CD4-positive, alpha-beta memory T cell (primary cell): Measurements from ENCODE around the gene CD3G. TPM values are rescaled to one million over a fixed set of nuclear protein-coding genes. Genes with fewer than 3 reads are reported as not detected.

Experiments
- CTCF ChIA-PET: fragments of 350-600 bp; sonication (Branson Sonifier 250); formaldehyde crosslinking; loops from one replicate; lab custom pipeline; 2021; ENCODE audit warnings: inconsistent platforms; ENCODE audit not compliant: partially characterized antibody; lab: Charles Lee
- POLR2A ChIA-PET: fragments of 350-600 bp; sonication (Branson Sonifier 250); formaldehyde crosslinking; loops from one replicate; lab custom pipeline; 2021; ENCODE audit not compliant: partially characterized antibody; lab: Charles Lee
- DNase-seq, 5 donors: peaks; one replicate each; pipeline versions ENCODE4 v3.0.0 to v3.0.0-alpha.2; 2020 to 2022; ENCODE audit warnings: mixed read lengths in 1 of 5
- H3K27ac ChIP-seq: one replicate; pipeline ENCODE4 v1.7.0; 2013; ENCODE audit warnings: low read depth, low read length
- H3K27me3 ChIP-seq: 2 replicates; pipeline ENCODE4 v1.7.0; 2013; ENCODE audit warnings: mild to moderate bottlenecking, low read length, moderate library complexity; ENCODE audit not compliant: insufficient read depth
- H3K36me3 ChIP-seq: 2 replicates; pipeline ENCODE4 v1.7.0; 2013; ENCODE audit warnings: mild to moderate bottlenecking, low read length, moderate library complexity; ENCODE audit not compliant: insufficient read depth
- H3K4me1 ChIP-seq: 2 replicates; pipeline ENCODE4 v1.7.0; 2013; ENCODE audit warnings: mild to moderate bottlenecking, low read length, moderate library complexity; ENCODE audit not compliant: insufficient read depth
- H3K4me3 ChIP-seq, 2 donors: one replicate each; pipeline ENCODE4 v1.7.0; 2013; ENCODE audit warnings: low read length in 2 of 2, mild to moderate bottlenecking in 1 of 2
- H3K9me3 ChIP-seq, 2 donors: one replicate each; pipeline ENCODE4 v1.7.0; 2013; ENCODE audit warnings: low read length in 2 of 2, control low read depth in 1 of 2; ENCODE audit not compliant: control insufficient read depth in 1 of 2
- H3K27ac Mint-ChIP-seq, 7 donors: one replicate each; pipeline ENCODE4 v1.8.0; 2020 to 2021; ENCODE audit warnings: mixed read lengths in 7 of 7, mild to moderate bottlenecking in 6 of 7, inconsistent platforms in 3 of 7, moderate library complexity in 3 of 7
- H3K27me3 Mint-ChIP-seq, 2 donors: one replicate each; pipeline ENCODE4 v1.8.0; 2020 to 2021; ENCODE audit warnings: mixed read lengths in 2 of 2
- H3K36me3 Mint-ChIP-seq, 2 donors: one replicate each; pipeline ENCODE4 v1.8.0; 2020 to 2021; ENCODE audit warnings: mixed read lengths in 2 of 2, inconsistent platforms in 1 of 2, mild to moderate bottlenecking in 1 of 2
- H3K4me1 Mint-ChIP-seq, 4 donors: one replicate each; pipeline ENCODE4 v1.8.0; 2020 to 2021; ENCODE audit warnings: mixed read lengths in 4 of 4, mild to moderate bottlenecking in 1 of 4
- H3K4me3 Mint-ChIP-seq, 8 donors: one replicate each; pipeline ENCODE4 v1.8.0; 2020 to 2021; ENCODE audit warnings: mixed read lengths in 8 of 8, mild to moderate bottlenecking in 7 of 8, moderate library complexity in 6 of 8, inconsistent platforms in 3 of 8
- H3K9me3 Mint-ChIP-seq, 8 donors: one replicate each; pipeline ENCODE4 v1.8.0; 2020 to 2021; ENCODE audit warnings: mixed read lengths in 8 of 8, mild to moderate bottlenecking in 5 of 8, inconsistent platforms in 3 of 8, moderate library complexity in 1 of 8
- intact Hi-C: fragments of 100-400 bp; cut with micrococcal nuclease; formaldehyde crosslinking; loops from one replicate; pipeline ENCODE4 v1.15.1; 2023
- polyA plus RNA-seq, 2 donors: library from polyadenylated mRNA; unstranded; fragments of 300-500 nt; fragmentation: Illumina TruSeq; gene quantifications; one replicate each; pipeline ENCODE4 v1.2.3, GENCODE V29; 2021
- total RNA-seq, 2 experiments: library from RNA; stranded (reverse); gene quantifications; one replicate each; pipeline ENCODE4 v1.2.3, GENCODE V29; 2021

CD3G gene
- total and polyA plus RNA-seq, 4 experiments from 2014 or later, result 131 to 417 (median 198) TPM

- peak overlapping the region; percentile 91 to 100 (median 97) for H3K4me3 Mint-ChIP-seq
- intact Hi-C loops, result loop anchor here (1.0 kb wide), 2 partner anchors 21 to 34 kb away; partner anchors contain the start of genes CD3E and UBE4A
- peaks cover 40 to 44% of the 10 kb centered on the region in 2 donors for H3K36me3 Mint-ChIP-seq
- peak; percentile 87 to 98 (median 90) for DNase-seq
- H3K9me3 ChIP-seq, result no peaks in the 10 kb centered on the region
- ChIA-PET CTCF (interaction anchor here (1.2 to 1.7 kb wide), 2 partner anchors 9 to 15 kb away, joined by 5 to 6 read pairs; no protein-coding TSS in a partner anchor), POLR2A (interaction anchor here (1.1 to 9.2 kb wide), 10 partner anchors 10 to 136 kb away, joined by 3 to 65 read pairs (median 6); partner anchors contain the start of genes KMT2A, MPZL3 and UBE4A)
- H3K4me1 ChIP-seq, result peaks cover 75% of the 10 kb centered on the region
- peak overlapping the region; percentile 93 for H3K27ac ChIP-seq
- H3K27ac Mint-ChIP-seq, result peak overlapping the region; percentile 98 to 100 (median 99)
- H3K4me3 ChIP-seq, result peak overlapping the region; percentile 89 to 97
- peaks cover 0 to 2% (median 0%) of the 10 kb centered on the region in 8 donors for H3K9me3 Mint-ChIP-seq
- H3K27me3 Mint-ChIP-seq, result peaks cover 0 to 1% of the 10 kb centered on the region in 2 donors
- no peaks in the 10 kb centered on the region for H3K27me3 ChIP-seq
- peaks cover 16% of the 10 kb centered on the region for H3K36me3 ChIP-seq
- H3K4me1 Mint-ChIP-seq, result peaks cover 32 to 79% (median 55%) of the 10 kb centered on the region in 4 donors
Observed at GRCh38 chr11:118338637-118339061, 5.5 kb upstream of the CD3G start.

DNA sequence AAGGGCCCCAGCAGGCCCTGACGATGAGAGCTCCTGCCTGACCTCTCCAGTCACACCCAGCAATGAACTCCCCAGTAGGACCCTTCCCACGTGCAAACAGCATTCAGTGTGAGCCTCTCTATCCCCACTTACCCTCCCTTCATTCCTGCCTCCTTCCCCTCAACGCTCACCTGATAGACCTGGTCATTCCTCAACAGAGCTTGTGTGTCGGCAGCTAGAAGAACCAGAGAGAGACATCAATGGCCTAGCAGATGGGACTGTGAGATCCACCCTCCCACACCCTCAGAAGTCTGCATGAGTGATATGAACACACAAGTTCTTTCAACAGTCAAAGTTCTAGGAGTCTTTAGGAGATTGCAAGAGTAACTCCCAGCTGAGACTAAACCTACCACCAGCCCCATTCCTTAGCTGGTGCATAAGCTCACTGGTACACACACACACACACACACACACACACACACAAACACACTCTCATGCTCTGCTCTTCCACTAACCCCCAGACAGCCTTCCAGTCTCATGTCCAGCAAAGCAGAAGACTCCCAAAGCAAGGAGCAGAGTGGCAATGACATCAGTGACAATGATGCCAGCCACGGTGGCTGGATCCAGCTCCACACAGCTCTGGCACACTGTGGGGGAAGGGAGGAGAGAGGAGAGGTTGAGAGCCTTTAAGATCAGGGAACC lies 4.7 kb upstream of the CD3G start:
- Mint-ChIP-seq H3K27ac (peak overlapping the region; percentile 98 to 100 (median 99)), H3K4me1 (peaks cover 36 to 80% (median 55%) of the 10 kb centered on the region in 4 donors), H3K9me3 (peaks cover 0 to 2% (median 0%) of the 10 kb centered on the region in 8 donors), H3K27me3 (peaks cover 0 to 1% of the 10 kb centered on the region in 2 donors), H3K4me3 (peak overlapping the region; percentile 91 to 100 (median 97)), H3K36me3 (peaks cover 40 to 48% of the 10 kb centered on the region in 2 donors)
- Histone ChIP-seq H3K4me1 (peaks cover 73% of the 10 kb centered on the region), H3K36me3 (peaks cover 16% of the 10 kb centered on the region), H3K9me3 (no peaks in the 10 kb centered on the region), H3K27ac (peak overlapping the region; percentile 93), H3K4me3 (peak overlapping the region; percentile 89 to 97), H3K27me3 (no peaks in the 10 kb centered on the region)
- POLR2A ChIA-PET, result interaction anchor here (1.0 to 9.2 kb wide), 13 partner anchors 9 to 137 kb away, joined by 3 to 65 read pairs (median 5); partner anchors contain the start of genes KMT2A, MPZL3 and UBE4A
- intact Hi-C loops, result loop anchor here (1.0 kb wide), 1 partner anchor 20 kb away; the partner anchor contains the start of gene UBE4A
- CTCF ChIA-PET, result interaction anchor here (0.7 to 1.7 kb wide), 3 partner anchors 8 to 17 kb away, joined by 3 to 6 read pairs (median 5); no protein-coding TSS in a partner anchor
- peak in 4 of 5 donors; percentile 24 to 62 (median 28) for DNase-seq

- Mint-ChIP-seq H3K27me3 (peaks cover 0 to 1% of the 10 kb centered on the region in 2 donors), H3K9me3 (peaks cover 0 to 2% (median 0%) of the 10 kb centered on the region in 8 donors), H3K27ac (peak overlapping the region; percentile 98 to 100 (median 99)), H3K4me3 (peak overlapping the region; percentile 91 to 100 (median 97)), H3K36me3 (peaks cover 43 to 57% of the 10 kb centered on the region in 2 donors), H3K4me1 (peaks cover 33 to 80% (median 54%) of the 10 kb centered on the region in 4 donors)
- intact Hi-C loops, result no loop called here
- Histone ChIP-seq H3K9me3 (no peaks in the 10 kb centered on the region), H3K27me3 (no peaks in the 10 kb centered on the region), H3K4me1 (peaks cover 68% of the 10 kb centered on the region), H3K4me3 (peak overlapping the region; percentile 89 to 97), H3K27ac (peak overlapping the region; percentile 93), H3K36me3 (peaks cover 16% of the 10 kb centered on the region)
- ChIA-PET POLR2A (interaction anchor here (1.0 to 9.2 kb wide), 9 partner anchors 14 to 138 kb away, joined by 3 to 65 read pairs (median 3); partner anchors contain the start of genes JAML, MPZL3 and UBE4A), CTCF (interaction anchor here (2.6 kb wide), 1 partner anchor 12 kb away, joined by 14 read pairs; no protein-coding TSS in a partner anchor)
- peak in 1 of 5 donors; percentile 21 for DNase-seq
Observed at GRCh38 chr11:118340449-118340848, 3.7 kb upstream of the CD3G start.

- DNase-seq, result no peak
- Histone ChIP-seq H3K4me1 (peaks cover 68% of the 10 kb centered on the region), H3K27ac (peak overlapping the region; percentile 93), H3K9me3 (no peaks in the 10 kb centered on the region), H3K36me3 (peaks cover 16% of the 10 kb centered on the region), H3K27me3 (no peaks in the 10 kb centered on the region), H3K4me3 (peak overlapping the region; percentile 89 to 97)
- Mint-ChIP-seq H3K4me1 (peaks cover 36 to 83% (median 56%) of the 10 kb centered on the region in 4 donors), H3K36me3 (peaks cover 47 to 61% of the 10 kb centered on the region in 2 donors), H3K27ac (peak overlapping the region; percentile 97 to 100 (median 99)), H3K9me3 (peaks cover 0 to 2% (median 0%) of the 10 kb centered on the region in 8 donors), H3K4me3 (peak overlapping the region; percentile 91 to 100 (median 97)), H3K27me3 (peaks cover 0 to 1% of the 10 kb centered on the region in 2 donors)
- intact Hi-C loops, result no loop called here
- ChIA-PET CTCF (interaction anchor here (0.8 to 2.6 kb wide), 3 partner anchors 11 to 143 kb away, joined by 3 to 14 read pairs (median 7); partner anchors contain the start of gene JAML), POLR2A (interaction anchor here (0.6 to 9.2 kb wide), 11 partner anchors 11 to 446 kb away, joined by 3 to 65 read pairs (median 4); partner anchors contain the start of genes JAML and UBE4A)
Observed at GRCh38 chr11:118341261-118341660, 2.9 kb upstream of the CD3G start.

DNA sequence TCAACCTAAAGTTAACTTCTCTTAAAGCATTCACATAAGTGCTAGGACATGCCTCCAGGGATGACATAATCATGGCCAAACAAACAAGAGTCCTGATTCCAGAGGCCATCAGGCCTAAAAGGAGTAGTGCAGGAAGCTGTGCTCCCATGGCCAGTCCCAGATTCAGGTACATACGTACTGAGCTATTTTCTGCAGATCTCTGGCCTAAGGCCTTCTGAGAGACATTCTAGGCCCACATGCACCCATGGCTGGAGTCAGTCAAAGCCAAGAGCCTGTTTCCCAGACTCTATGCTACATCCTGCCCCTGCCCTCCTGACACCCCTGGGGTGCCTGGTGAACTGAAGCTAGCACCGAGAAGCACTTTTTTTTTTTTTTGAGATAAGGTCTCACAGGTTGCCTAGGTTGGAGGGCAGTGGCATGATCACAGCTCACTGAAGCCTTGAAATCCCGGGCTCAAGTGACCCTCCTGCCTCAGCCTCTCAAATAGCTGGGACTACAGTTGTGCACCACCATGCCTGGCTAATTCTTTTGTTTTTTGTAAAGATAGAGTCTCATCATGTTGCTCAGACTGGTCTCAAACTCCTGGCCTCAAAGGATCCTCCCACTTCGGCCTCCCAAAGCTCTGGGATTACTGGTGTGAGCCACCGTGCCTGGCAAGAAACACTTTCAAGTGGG lies 2.2 kb upstream of the CD3G start:
- DNase-seq, result peak in 4 of 5 donors; percentile 26 to 68 (median 32)
- H3K27ac ChIP-seq, result peak overlapping the region; percentile 93
- POLR2A ChIA-PET, result interaction anchor here (0.6 to 9.2 kb wide), 21 partner anchors 8 to 445 kb away, joined by 3 to 65 read pairs (median 5); partner anchors contain the start of genes ARCN1, JAML, KMT2A and MPZL3

More for the DNA sequence above, 2.2 kb upstream of the CD3G start:
- Histone ChIP-seq H3K27me3 (no peaks in the 10 kb centered on the region), H3K36me3 (peaks cover 11% of the 10 kb centered on the region), H3K4me1 (peaks cover 69% of the 10 kb centered on the region), H3K9me3 (no peaks in the 10 kb centered on the region), H3K4me3 (peak overlapping the region; percentile 89 to 97)
- peak overlapping the region; percentile 91 to 100 (median 97) for H3K4me3 Mint-ChIP-seq
- peaks cover 0 to 1% of the 10 kb centered on the region in 2 donors for H3K27me3 Mint-ChIP-seq
- peaks cover 45 to 59% of the 10 kb centered on the region in 2 donors for H3K36me3 Mint-ChIP-seq
- H3K4me1 Mint-ChIP-seq, result peaks cover 38 to 85% (median 58%) of the 10 kb centered on the region in 4 donors
- peak overlapping the region; percentile 97 to 100 (median 99) for H3K27ac Mint-ChIP-seq
- intact Hi-C loops, result loop anchor here (1.0 kb wide), 1 partner anchor 37 kb away; no protein-coding TSS in a partner anchor
- CTCF ChIA-PET, result interaction anchor here (1.4 to 2.6 kb wide), 3 partner anchors 11 to 143 kb away, joined by 5 to 14 read pairs (median 7); no protein-coding TSS in a partner anchor
- H3K9me3 Mint-ChIP-seq, result peaks cover 0 to 2% (median 0%) of the 10 kb centered on the region in 8 donors
